Mononuclear cell (primary cell): ENCODE results near the gene F12. TPM values are rescaled to one million over a fixed set of nuclear protein-coding genes. Genes with fewer than 3 reads are reported as not detected.

ENCODE experiments used
- H3K27me3 ChIP-seq: 2 replicates; pipeline ENCODE4 v1.6.0; 2011; ENCODE audit warnings: low read length, control low read depth; ENCODE audit not compliant: insufficient read depth
- H3K4me1 ChIP-seq: 2 replicates; pipeline ENCODE4 v1.5.1; 2011; ENCODE audit warnings: mild to moderate bottlenecking, low read length, control low read depth; ENCODE audit not compliant: insufficient read depth
- H3K4me3 ChIP-seq: 2 replicates; pipeline ENCODE4 v1.5.1; 2011; ENCODE audit warnings: mild to moderate bottlenecking, low read length, moderate library complexity
- H3K9me3 ChIP-seq: 2 replicates; pipeline ENCODE4 v1.5.1; 2011; ENCODE audit warnings: low read depth, mild to moderate bottlenecking, control low read depth, low read length
- total RNA-seq: library from RNA; depleted of rRNA; stranded (reverse); fragments of >200 nt; gene quantifications from one replicate; pipeline ENCODE4 v1.2.3, GENCODE V29; 2012

Gene F12
- total RNA-seq, 1 donor = 0.52 TPM

GRCh38 chr5:177357459-177358351 is 51.7 kb downstream of the F12 start, which contains the start of gene RGS14:
TSS of gene RGS14 (plus strand) at chr5:177357924. CDS start at chr5:177358025, 101 bp downstream.
- peaks cover 92% of the 10 kb centered on the region for H3K4me1 ChIP-seq
- peak within 1 kb of the TSS; percentile 61 for H3K4me3 ChIP-seq
- no peaks in the 10 kb centered on the region for H3K9me3 ChIP-seq
- no peaks in the 10 kb centered on the region for H3K27me3 ChIP-seq

DNA sequence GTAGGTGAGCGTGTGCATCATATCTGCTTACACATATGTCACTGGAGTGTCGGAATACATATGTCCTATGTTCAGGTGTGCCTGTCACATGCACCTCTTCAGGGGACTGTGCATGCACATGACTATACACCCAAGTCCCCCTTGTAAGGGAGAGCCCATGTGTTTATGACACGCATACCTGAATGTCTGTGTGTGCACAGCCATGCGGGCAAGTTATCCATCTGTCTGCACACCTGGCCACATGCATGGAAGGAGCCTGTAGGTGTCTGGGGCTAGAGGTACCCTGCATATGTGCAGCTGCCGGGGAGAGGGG is 52.3 kb downstream of the F12 start:
- no peak overlapping the region for H3K4me3 ChIP-seq
- H3K27me3 ChIP-seq = no peaks in the 10 kb centered on the region
- peaks cover 92% of the 10 kb centered on the region for H3K4me1 ChIP-seq
- H3K9me3 ChIP-seq = no peaks in the 10 kb centered on the region

GRCh38 chr5:177356746-177357145 is 52.6 kb downstream of the F12 start:
- peaks cover 91% of the 10 kb centered on the region for H3K4me1 ChIP-seq
- no peaks in the 10 kb centered on the region for H3K9me3 ChIP-seq
- no peak overlapping the region for H3K4me3 ChIP-seq
- H3K27me3 ChIP-seq = no peaks in the 10 kb centered on the region

DNA sequence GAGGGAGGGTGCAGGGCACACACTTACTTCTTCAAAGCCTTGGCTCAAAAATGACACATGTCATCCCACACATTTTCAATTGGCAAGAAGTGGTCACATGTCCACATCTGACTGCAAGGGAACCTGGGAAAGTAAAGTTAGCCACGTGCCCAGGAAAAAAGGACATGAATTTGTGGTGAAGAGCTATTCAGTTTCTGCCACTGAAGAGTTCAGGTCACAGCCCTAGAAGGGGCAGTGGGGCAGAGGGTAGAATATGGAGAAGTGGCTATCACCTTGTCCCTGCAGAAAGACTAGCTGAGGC is 53.5 kb downstream of the F12 start:
- no peaks in the 10 kb centered on the region for H3K9me3 ChIP-seq
- no peaks in the 10 kb centered on the region for H3K27me3 ChIP-seq
- H3K4me3 ChIP-seq = no peak overlapping the region
- H3K4me1 ChIP-seq = peaks cover 86% of the 10 kb centered on the region

DNA sequence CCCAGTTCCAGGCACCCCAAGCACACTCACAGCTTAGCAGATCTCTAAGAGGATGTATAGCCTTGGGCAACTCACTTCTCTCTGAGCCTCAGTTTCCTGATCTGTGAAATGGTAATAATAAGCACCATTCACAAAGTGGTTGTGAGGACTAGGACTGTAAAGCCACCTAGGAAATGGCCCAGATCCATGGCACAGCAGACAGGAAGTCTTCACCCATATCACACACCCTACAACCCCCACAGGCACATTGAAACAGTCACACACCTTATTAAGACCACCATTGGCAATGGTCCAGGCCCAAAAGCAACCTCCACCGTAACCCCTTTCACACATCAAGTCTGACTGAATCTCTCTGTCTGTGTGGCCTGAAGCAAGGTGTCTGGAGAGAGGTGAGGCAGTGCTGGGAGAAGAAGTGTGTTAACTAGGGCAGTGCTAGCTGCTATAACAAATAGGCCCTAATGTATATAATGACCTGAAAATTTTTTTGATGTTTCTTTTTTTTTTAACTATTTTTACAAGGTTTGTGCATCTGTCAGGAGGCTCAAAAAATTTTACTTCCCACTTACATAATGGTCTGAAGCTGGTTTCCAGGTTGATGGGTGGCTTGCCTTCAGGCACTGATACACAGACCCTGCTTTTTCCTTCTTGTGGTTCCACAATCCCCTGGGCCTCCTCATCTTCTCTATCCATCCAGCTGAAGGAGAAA is 54.0 kb downstream of the F12 start:
- Histone ChIP-seq H3K4me3 (no peak overlapping the region), H3K4me1 (peaks cover 86% of the 10 kb centered on the region), H3K27me3 (no peaks in the 10 kb centered on the region), H3K9me3 (no peaks in the 10 kb centered on the region)

DNA sequence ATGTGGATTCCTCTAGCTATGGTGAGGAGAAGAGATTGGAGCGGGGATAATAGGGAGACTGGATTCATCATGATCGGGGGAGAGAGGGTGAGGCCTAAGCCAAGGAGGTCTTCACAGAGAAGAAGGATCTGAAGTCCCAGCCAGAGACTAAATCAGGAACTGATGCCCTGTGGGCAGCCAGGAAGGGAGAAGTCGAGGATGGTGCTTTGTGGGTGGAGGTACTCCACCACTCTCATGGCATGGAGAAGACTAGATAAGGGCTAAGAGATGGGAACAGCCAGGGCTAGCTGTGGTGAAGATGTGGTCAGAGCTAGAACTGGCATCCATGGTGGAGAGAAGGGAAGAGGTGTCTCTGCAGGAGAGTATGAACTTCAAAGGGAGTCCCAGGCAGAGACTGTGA is 54.7 kb downstream of the F12 start:
- no peaks in the 10 kb centered on the region for H3K27me3 ChIP-seq
- peaks cover 86% of the 10 kb centered on the region for H3K4me1 ChIP-seq
- H3K4me3 ChIP-seq = no peak overlapping the region
- H3K9me3 ChIP-seq = no peaks in the 10 kb centered on the region

DNA sequence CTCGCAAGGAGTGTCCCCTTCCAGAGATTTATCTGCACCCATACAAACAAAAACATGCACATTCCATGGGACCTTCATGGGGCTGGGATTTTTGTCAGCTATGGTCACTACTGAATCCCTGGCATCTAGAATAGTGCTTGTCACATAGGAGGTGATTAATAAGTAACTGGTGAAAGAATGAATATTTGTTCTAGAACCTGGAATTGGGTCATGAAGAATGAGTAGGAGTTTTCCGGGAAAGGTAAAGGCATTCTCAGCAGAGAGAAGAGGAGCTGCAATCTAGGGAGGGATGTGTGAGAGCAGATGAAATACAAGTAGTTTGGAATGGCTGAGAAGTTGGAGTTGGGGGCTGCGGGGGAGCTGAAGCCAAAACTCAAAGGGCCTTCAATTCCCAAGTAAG is 55.1 kb downstream of the F12 start:
- no peaks in the 10 kb centered on the region for H3K27me3 ChIP-seq
- H3K9me3 ChIP-seq = no peaks in the 10 kb centered on the region
- H3K4me3 ChIP-seq = no peak overlapping the region
- H3K4me1 ChIP-seq = peaks cover 86% of the 10 kb centered on the region

DNA sequence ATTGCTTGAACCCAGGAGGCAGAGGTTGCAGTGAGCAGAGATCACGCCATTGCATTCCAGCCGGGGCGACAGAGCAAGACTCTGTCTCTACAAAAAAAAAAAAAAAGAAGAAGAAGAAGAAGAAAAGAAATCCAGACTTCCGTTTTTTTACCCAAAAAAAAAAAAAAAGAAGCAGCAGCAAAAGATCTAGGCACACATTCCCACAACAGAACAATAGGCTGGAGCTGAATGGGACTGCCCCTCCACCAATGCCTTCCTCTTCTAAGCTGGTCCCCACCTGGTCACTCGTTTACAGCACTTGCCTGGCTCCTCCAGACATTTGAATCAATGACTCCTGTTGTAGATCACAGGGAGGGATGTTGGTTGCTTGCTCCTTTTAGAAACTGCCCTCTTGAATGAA is 56.3 kb downstream of the F12 start:
- Histone ChIP-seq H3K9me3 (no peaks in the 10 kb centered on the region), H3K4me1 (peaks cover 87% of the 10 kb centered on the region), H3K4me3 (no peak overlapping the region), H3K27me3 (no peaks in the 10 kb centered on the region)

Other genes starting within 250 kb of the F12 start
- gene RAB24, start 105.8 kb downstream of the F12 start, total RNA-seq = 20.1 TPM
- gene PRELID1, start 105.8 kb downstream of the F12 start, total RNA-seq = 74.1 TPM
- gene MXD3, start 97.7 kb downstream of the F12 start, total RNA-seq = 6.9 TPM
- 115 TPM for gene LMAN2, start 57.9 kb downstream of the F12 start, total RNA-seq
- gene RGS14, start 51.6 kb downstream of the F12 start, total RNA-seq = 13.6 TPM
- 0.21 TPM for gene SLC34A1, start 25.1 kb downstream of the F12 start, total RNA-seq
- not detected for gene PFN3, start 8.9 kb downstream of the F12 start, total RNA-seq
- 75.2 TPM for gene GRK6, start 17.1 kb upstream of the F12 start, total RNA-seq
- 25.8 TPM for gene PRR7, start 37.2 kb upstream of the F12 start, total RNA-seq
- 4.6 TPM for gene DBN1, start 64.1 kb upstream of the F12 start, total RNA-seq
- gene PDLIM7, start 88.0 kb upstream of the F12 start, total RNA-seq = 19.9 TPM
- gene DOK3, start 100.3 kb upstream of the F12 start, total RNA-seq = 38.6 TPM
- 33.4 TPM for gene DDX41, start 107.4 kb upstream of the F12 start, total RNA-seq
- gene FAM193B, start 145.0 kb upstream of the F12 start, total RNA-seq = 39.4 TPM
- 35.3 TPM for gene TMED9, start 182.6 kb upstream of the F12 start, total RNA-seq
- gene B4GALT7, start 190.6 kb upstream of the F12 start, total RNA-seq = 11.5 TPM